Cardiac septum (tissue), 1 donor: Measurements from ENCODE around the gene DOK6. TPM values are rescaled to one million over a fixed set of nuclear protein-coding genes. Genes with fewer than 3 reads are reported as not detected.

Source experiments
- DNase-seq: peaks from one replicate; pipeline ENCODE4 v3.0.0-alpha.2; 2020; ENCODE audit warnings: low spot score
- intact Hi-C: fragments of 100-400 bp; cut with DNase I; formaldehyde crosslinking; loops from one replicate; pipeline ENCODE4 v1.14.0; 2022
- total RNA-seq: library from RNA; stranded (reverse); fragmentation: NEBNext Ultra II Directional; extraction: Animal tissue kit (Norgen Biotek cat#: 25700); gene quantifications from one replicate; pipeline ENCODE4 v1.2.1, GENCODE V29; 2021
- donor health status: DM: no; HTN: no; CAD: no.

Gene DOK6
- total RNA-seq, 1 donor from 2014 or later: 10.6 TPM

GRCh38 chr18:69411199-69411598 is 10.5 kb downstream of the DOK6 start:
- DNase-seq: no peak
- intact Hi-C loops: no loop called here

DNA sequence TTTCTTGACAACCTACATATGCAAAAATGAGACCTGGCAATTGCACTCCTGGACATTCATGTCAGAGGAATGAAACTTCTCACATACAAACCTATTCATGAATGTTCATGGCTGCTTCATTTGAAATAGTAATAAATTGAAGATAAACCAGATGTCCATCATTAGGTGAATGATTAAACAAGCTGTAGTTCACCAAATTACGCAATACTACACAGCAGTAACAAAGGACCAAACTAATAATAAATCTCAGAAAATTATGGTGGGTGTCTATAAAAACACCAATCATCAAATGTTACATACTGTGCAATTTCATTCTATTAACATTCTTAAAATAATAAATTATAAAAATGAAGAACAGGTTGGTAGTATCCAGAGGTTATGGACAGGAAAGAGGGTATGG is 13.5 kb downstream of the DOK6 start:
- no peak for DNase-seq
- intact Hi-C loops: no loop called here

GRCh38 chr18:69432847-69433246 is 32.2 kb downstream of the DOK6 start:
- intact Hi-C loops: no loop called here
- no peak for DNase-seq

DNA sequence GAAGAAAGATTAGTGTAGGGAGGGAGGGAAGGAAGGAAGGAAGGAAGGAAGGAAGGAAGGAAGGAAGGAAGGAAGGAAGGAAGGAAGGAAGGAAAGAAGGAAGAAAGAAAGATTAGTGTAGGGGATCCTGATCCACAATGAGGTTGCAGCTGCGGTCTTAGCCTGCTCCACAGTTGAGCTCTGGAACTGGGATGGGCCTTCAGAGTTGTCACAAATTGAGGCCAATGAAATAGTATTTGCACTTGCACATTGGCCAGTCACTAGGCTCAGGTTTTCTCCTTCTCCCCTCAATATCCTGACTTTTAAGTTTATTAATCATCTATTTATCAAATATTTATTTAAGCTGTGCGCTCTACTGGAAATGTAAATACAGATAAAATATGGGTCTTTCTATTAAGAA is 34.3 kb downstream of the DOK6 start:
- intact Hi-C loops: no loop called here
- DNase-seq: no peak

- DNase-seq: no peak
- intact Hi-C loops: no loop called here
Observed at GRCh38 chr18:69444221-69444620, 43.5 kb downstream of the DOK6 start.

DNA sequence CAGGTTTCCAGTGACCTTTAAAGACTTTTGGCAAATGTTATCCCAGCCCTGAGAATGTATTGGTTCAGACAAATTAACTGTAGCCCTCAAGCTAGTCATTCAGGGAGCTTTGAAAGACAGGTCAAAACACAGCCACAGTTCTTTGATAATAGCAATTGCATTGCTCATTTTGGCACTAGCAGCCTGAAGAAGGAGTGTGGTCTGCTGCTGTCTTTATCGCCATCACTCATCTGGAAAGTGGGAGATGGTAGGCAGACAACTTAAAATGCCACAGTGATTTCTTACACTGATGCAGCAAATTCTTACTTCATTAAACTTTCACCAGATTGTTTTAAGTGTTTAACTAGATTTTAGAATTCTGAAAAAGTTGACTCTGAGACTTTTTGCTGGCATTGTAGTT is 47.2 kb downstream of the DOK6 start:
- intact Hi-C loops: no loop called here
- no peak for DNase-seq

GRCh38 chr18:69455125-69455524 is 54.4 kb downstream of the DOK6 start:
- intact Hi-C loops: no loop called here
- no peak for DNase-seq

GRCh38 chr18:69469444-69469919 is 68.8 kb downstream of the DOK6 start:
- no peak for DNase-seq
- intact Hi-C loops: no loop called here

- intact Hi-C loops: no loop called here
- no peak for DNase-seq
Observed at GRCh38 chr18:69480460-69480859, 79.8 kb downstream of the DOK6 start.

DNA sequence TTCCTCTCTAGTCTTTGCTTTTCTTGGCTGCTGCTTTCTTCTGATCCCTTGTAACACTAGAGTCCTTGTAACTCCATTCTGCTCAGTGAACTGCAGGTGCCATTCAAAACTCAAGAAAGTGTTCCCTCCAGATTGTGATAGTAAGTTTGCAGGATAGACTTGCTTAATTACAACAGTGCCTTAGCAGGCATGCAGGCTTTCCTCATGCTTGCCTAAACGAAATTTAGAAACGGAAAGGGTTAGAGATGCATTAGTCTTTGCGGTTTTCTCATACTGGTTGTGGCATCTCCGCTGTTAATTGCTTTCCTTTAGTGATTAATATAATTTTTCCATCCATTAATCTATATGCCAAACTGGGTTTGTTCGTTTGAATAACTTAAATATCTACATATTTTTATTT is 82.9 kb downstream of the DOK6 start:
- intact Hi-C loops: no loop called here
- DNase-seq: no peak

GRCh38 chr18:69484699-69485396 is 84.2 kb downstream of the DOK6 start:
- intact Hi-C loops: no loop called here
- DNase-seq: no peak

- intact Hi-C loops: no loop called here
- DNase-seq: no peak
Observed at GRCh38 chr18:69487488-69488394, 87.1 kb downstream of the DOK6 start.

DNA sequence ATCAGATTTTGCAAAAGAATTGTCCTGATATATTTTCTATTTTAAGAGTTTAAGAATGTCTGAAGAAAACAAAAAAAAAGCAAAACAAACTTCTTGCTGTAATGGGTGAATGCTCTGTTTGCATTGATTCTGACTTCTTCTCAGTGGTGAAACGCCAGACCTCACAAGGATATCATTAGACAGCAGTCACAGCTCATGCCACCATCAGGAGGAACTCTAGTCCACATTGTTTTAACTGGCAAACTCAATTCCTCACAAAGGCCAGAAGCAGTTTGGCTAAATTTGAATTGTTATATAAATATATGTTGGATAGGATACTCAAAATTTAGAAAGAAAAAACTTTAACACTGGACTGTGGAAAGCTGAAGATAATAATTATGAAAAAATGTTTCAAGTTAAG is 89.4 kb downstream of the DOK6 start:
- DNase-seq: no peak
- intact Hi-C loops: no loop called here

DNA sequence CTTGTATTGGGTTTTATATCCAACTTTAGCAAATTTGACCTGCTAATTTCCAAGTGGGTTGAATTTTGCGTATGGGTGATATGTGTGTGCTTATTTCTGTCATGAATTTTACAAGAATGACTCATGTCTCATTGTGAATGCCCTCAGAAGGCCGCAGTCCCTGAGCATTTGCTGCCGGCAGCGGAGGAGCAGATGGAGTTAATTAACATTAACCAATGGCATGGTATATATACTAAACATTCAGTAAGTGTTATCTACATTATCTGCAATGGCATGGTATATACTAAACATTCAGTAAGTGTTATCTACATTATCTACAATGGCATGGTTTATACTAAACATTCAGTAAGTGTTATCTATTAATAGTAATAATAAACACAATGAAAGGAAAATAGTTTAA is 90.1 kb downstream of the DOK6 start:
- intact Hi-C loops: no loop called here
- DNase-seq: no peak

GRCh38 chr18:69491576-69491975 is 90.9 kb downstream of the DOK6 start:
- intact Hi-C loops: no loop called here

GRCh38 chr18:69492861-69493260 is 92.2 kb downstream of the DOK6 start:
- intact Hi-C loops: no loop called here
- no peak for DNase-seq

More at GRCh38 chr18:69491576-69491975, 90.9 kb downstream of the DOK6 start:
- DNase-seq: no peak

- intact Hi-C loops: no loop called here
- no peak for DNase-seq
Observed at GRCh38 chr18:69494841-69495240, 94.2 kb downstream of the DOK6 start.

DNA sequence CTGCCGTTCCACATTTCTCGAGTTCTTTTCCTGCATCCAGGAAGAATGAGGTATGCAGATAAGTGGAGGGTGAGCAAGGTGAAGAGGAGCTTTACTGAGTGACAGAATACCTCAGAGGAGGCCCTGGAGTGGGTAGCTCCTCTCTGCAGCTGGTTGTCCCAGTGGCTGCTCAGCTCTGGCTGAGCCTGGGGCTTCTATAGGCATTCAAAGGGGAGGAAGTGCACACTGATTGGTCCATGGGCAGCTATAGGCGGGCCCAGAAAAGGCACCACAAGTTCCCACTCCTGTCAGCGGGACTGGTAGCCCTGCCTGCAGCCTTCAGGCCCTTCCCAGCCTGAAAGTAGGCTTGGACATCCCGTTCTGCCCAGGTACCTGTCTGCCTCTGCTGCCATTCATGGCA is 94.7 kb downstream of the DOK6 start:
- DNase-seq: no peak
- intact Hi-C loops: no loop called here

GRCh38 chr18:69495841-69496533 is 95.3 kb downstream of the DOK6 start:
- DNase-seq: no peak
- intact Hi-C loops: no loop called here

DNA sequence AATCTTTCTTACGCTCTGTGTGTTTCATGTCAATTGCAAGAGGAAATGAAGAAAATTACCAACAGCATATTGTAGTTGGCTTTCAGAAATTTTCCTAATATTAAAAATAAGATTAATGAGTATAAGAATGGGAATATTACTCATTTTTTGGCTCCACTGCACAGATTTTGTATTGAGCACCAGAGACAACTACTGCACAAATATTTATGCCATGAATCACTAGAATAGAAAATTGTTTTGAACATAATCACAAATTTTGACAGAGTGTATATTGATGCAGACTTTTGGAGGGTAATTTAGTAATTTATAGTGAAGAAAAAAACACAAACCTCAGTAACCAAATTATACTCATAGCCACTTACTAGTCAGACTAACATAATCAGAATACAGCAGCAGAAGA is 118.3 kb downstream of the DOK6 start:
- intact Hi-C loops: no loop called here

More for the DNA sequence above, 118.3 kb downstream of the DOK6 start:
- no peak for DNase-seq
